B cell (primary cell): ENCODE results near the gene SLC25A25. TPM values are rescaled to one million over a fixed set of nuclear protein-coding genes. Genes with fewer than 3 reads are reported as not detected.

Experiments
- ATAC-seq: fragments of 200-7000 bp; cut with Tn5 transposase; one replicate; pipeline ENCODE4 v1.10.0; 2021; ENCODE audit warnings: low read depth, mild to moderate bottlenecking, moderate number of reproducible peaks, moderate library complexity
- CTCF ChIA-PET: fragments of 350-600 bp; sonication (Branson Sonifier 250); formaldehyde crosslinking; loops from one replicate; lab custom pipeline; 2021; ENCODE audit warnings: antibody characterized with exemption, inconsistent platforms; lab: Charles Lee
- POLR2A ChIA-PET: fragments of 350-600 bp; sonication (Branson Sonifier 250); formaldehyde crosslinking; loops from one replicate; lab custom pipeline; 2021; ENCODE audit warnings: antibody characterized with exemption; lab: Charles Lee
- DNase-seq: peaks from one replicate; pipeline ENCODE4 v3.0.0; 2013
- H2AFZ ChIP-seq: 2 replicates; pipeline ENCODE4 v1.6.1; 2012; ENCODE audit warnings: mild to moderate bottlenecking, low read depth, low read length; ENCODE audit not compliant: insufficient read depth, poor library complexity, severe bottlenecking
- H3K27ac ChIP-seq, 2 donors: 1 replicate in 1 of 2; 2 replicates in 1 of 2; pipeline ENCODE4 v1.5.1; 2012 to 2013; ENCODE audit warnings: low read length in 2 of 2, mild to moderate bottlenecking in 2 of 2, moderate library complexity in 1 of 2
- H3K27me3 ChIP-seq, 4 experiments: fragments of 200-600 bp in 1 of 4; sonication (generic) in 1 of 4; replicated peaks in 1 of 4; 1 replicate in 2 of 4; 2 replicates in 2 of 4; pipeline versions ENCODE4 v1.6.1 to v1.7.0; 2013 to 2016; ENCODE audit warnings: low read length in 3 of 4, mild to moderate bottlenecking in 2 of 4, mixed read lengths in 1 of 4, moderate library complexity in 1 of 4; ENCODE audit not compliant: insufficient read depth in 4 of 4, control insufficient read depth in 3 of 4; ENCODE audit errors: control extremely low read depth in 1 of 4
- H3K36me3 ChIP-seq, 2 experiments: replicated peaks in 1 of 2; 1 replicate in 1 of 2; 2 replicates in 1 of 2; pipeline versions ENCODE4 v1.6.1 to v1.7.1; 2013; ENCODE audit warnings: low read length in 1 of 2; ENCODE audit not compliant: insufficient read depth in 2 of 2, control insufficient read depth in 1 of 2; ENCODE audit errors: control extremely low read depth in 1 of 2, extremely low read depth in 1 of 2
- H3K4me1 ChIP-seq, 2 donors: fragments of 200-600 bp in 1 of 2; sonication (generic) in 1 of 2; 1 replicate in 1 of 2; 2 replicates in 1 of 2; pipeline versions ENCODE4 v1.5.1 to v1.6.1; 2013 to 2017; ENCODE audit warnings: low read length in 2 of 2; ENCODE audit not compliant: control insufficient read depth in 2 of 2, insufficient read depth in 2 of 2
- H3K4me2 ChIP-seq: replicated peaks from 2 replicates; pipeline ENCODE3; 2012; ENCODE audit warnings: mild to moderate bottlenecking, low read depth, low read length; ENCODE audit not compliant: poor library complexity, severe bottlenecking
- H3K4me3 ChIP-seq, 5 experiments: fragments of 200-600 bp in 1 of 5; sonication (generic) in 1 of 5; 1 replicate in 3 of 5; 2 replicates in 2 of 5; pipeline versions ENCODE4 v1.5.1 to v1.7.0; 2011 to 2016; ENCODE audit warnings: low read length in 4 of 5, mild to moderate bottlenecking in 4 of 5, low read depth in 2 of 5, control low read depth in 1 of 5, moderate library complexity in 1 of 5; ENCODE audit not compliant: insufficient read depth in 1 of 5; ENCODE audit errors: control extremely low read depth in 1 of 5, extremely low read depth in 1 of 5
- H3K79me2 ChIP-seq: fragments of 200-600 bp; sonication (generic); one replicate; pipeline ENCODE4 v1.6.0; 2016; ENCODE audit warnings: low read length; ENCODE audit not compliant: control insufficient read depth, insufficient read depth
- H3K9ac ChIP-seq: fragments of 200-600 bp; sonication (generic); 2 replicates; pipeline ENCODE4 v1.6.1; 2017; ENCODE audit warnings: mild to moderate bottlenecking, low read length, moderate library complexity
- H3K9me3 ChIP-seq, 3 donors: one replicate each; pipeline versions ENCODE4 v1.6.1 to v1.7.1; 2013; ENCODE audit warnings: low read length in 2 of 3; ENCODE audit not compliant: control insufficient read depth in 2 of 3, insufficient read depth in 1 of 3; ENCODE audit errors: control extremely low read depth in 1 of 3
- H4K20me1 ChIP-seq: 2 replicates; pipeline ENCODE4 v1.6.0; 2012; ENCODE audit warnings: mild to moderate bottlenecking, low read length; ENCODE audit not compliant: insufficient read depth, control insufficient read depth, poor library complexity, severe bottlenecking
- H3K27ac Mint-ChIP-seq: one replicate; pipeline ENCODE4 v1.8.0; 2021; ENCODE audit warnings: mixed read lengths
- H3K27me3 Mint-ChIP-seq: one replicate; pipeline ENCODE4 v1.8.0; 2021; ENCODE audit warnings: mixed read lengths
- H3K4me1 Mint-ChIP-seq: one replicate; pipeline ENCODE4 v1.8.0; 2021; ENCODE audit warnings: mixed read lengths
- H3K4me3 Mint-ChIP-seq: one replicate; pipeline ENCODE4 v1.8.0; 2021; ENCODE audit warnings: mixed read lengths
- H3K9me3 Mint-ChIP-seq: one replicate; pipeline ENCODE4 v1.8.0; 2022; ENCODE audit warnings: mixed read lengths; ENCODE audit not compliant: insufficient read depth
- CTCF ChIP-seq: fragments of 200-600 bp; IDR thresholded peaks from one replicate; pipeline ENCODE4 v1.8.0; 2022; ENCODE audit warnings: antibody characterized with exemption, mild to moderate bottlenecking
- EZH2 ChIP-seq: IDR thresholded peaks from 2 replicates; pipeline ENCODE4 v1.6.1; 2012; ENCODE audit warnings: borderline replicate concordance, low read depth, mild to moderate bottlenecking, moderate library complexity, low read length; ENCODE audit not compliant: insufficient read depth, poor library complexity, severe bottlenecking
- WGBS: methylation state at CpG from one replicate; pipeline ENCODE4 v1.1.5; 2013; ENCODE audit warnings: missing lambda C conversion rate; ENCODE audit not compliant: insufficient coverage; 5-methylcytosine and 5-hydroxymethylcytosine counted together
- intact Hi-C: fragments of 100-400 bp; cut with micrococcal nuclease; formaldehyde crosslinking; loops from one replicate; pipeline ENCODE4 v1.10.0; 2022
- polyA plus RNA-seq: library from polyadenylated mRNA; depleted of rRNA; stranded (reverse); fragments of >200 nt; gene quantifications from 2 replicates; pipeline ENCODE4 v1.2.3, GENCODE V29; 2012
- total RNA-seq, 2 donors: library from RNA; stranded (reverse); fragments of 120-200 nt in 1 of 2; gene quantifications; 1 replicate in 1 of 2; 2 replicates in 1 of 2; pipeline versions ENCODE4 v1.2.3 to v1.2.4, GENCODE V29; 2013 to 2022

SLC25A25 gene
- total and polyA plus RNA-seq, 2 donors (not counting 1 experiment from before 2014, with no cell fraction given): 12.1 to 18.6 TPM

DNA sequence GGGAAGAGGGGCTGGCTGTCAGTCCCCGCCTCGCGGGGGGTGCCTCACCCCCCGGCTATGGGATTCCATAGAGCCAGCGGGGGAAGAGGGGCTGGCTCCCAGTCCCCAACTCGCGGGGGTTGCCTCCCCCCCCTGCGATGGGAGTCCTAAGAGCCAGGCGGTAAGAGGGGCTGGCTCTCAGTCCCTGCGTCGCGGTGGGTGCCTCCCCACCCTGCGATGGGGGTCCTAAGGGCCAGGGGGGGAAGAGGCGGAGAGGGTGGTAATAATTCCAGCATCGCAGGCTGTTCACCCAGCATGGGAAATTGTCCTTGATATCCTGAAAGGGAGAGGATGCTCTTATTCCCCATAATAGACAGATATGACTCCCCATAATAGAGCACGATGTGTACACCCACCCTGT is 71.6 kb downstream of the SLC25A25 start:
- no peaks in the 10 kb centered on the region for H3K9me3 Mint-ChIP-seq
- H3K4me3 Mint-ChIP-seq: no peak overlapping the region
- Histone ChIP-seq H4K20me1 (no peaks in the 10 kb centered on the region), H2AFZ (peak overlapping the region; percentile 68), H3K27ac (no peak overlapping the region), H3K4me1 (peaks cover 0 to 9% of the 10 kb centered on the region in 2 donors), H3K36me3 (no peaks in the 10 kb centered on the region), H3K79me2 (no peaks in the 10 kb centered on the region), H3K4me3 (peak overlapping the region in 1 of 5 experiments; percentile 44), H3K4me2 (peak overlapping the region; percentile 62), H3K27me3 (peaks cover 0 to 3% (median 0%) of the 10 kb centered on the region in 4 experiments), H3K9me3 (no peaks in the 10 kb centered on the region), H3K9ac (no peak overlapping the region)
- DNase-seq (no peak), ATAC-seq (no peak)
- WGBS: no CpG with 5 or more reads among the region's 16 CpGs
- H3K27ac Mint-ChIP-seq: no peak overlapping the region
- peaks cover 17% of the 10 kb centered on the region for H3K27me3 Mint-ChIP-seq
- intact Hi-C loops: no loop called here
- no peaks in the 10 kb centered on the region for H3K4me1 Mint-ChIP-seq
- ChIA-PET CTCF (no interaction called here), POLR2A (no interaction called here)
- no peak for TF ChIP-seq EZH2
- no peak for TF ChIP-seq CTCF

- Histone ChIP-seq H3K4me3 (no peak overlapping the region), H3K9ac (no peak overlapping the region), H3K36me3 (no peaks in the 10 kb centered on the region), H4K20me1 (no peaks in the 10 kb centered on the region), H3K9me3 (no peaks in the 10 kb centered on the region), H3K27ac (no peak overlapping the region), H3K79me2 (no peaks in the 10 kb centered on the region), H3K4me1 (peaks cover 0 to 9% of the 10 kb centered on the region in 2 donors), H2AFZ (no peak overlapping the region), H3K27me3 (peaks cover 0 to 3% (median 0%) of the 10 kb centered on the region in 4 experiments), H3K4me2 (no peak overlapping the region)
- 91% methylated on average over 3 of the region's 3 CpGs for WGBS
- Mint-ChIP-seq H3K9me3 (no peaks in the 10 kb centered on the region), H3K4me3 (no peak overlapping the region), H3K27me3 (peaks cover 6% of the 10 kb centered on the region), H3K27ac (no peak overlapping the region), H3K4me1 (no peaks in the 10 kb centered on the region)
- intact Hi-C loops: no loop called here
- no peak for DNase-seq
- ChIA-PET CTCF (no interaction called here), POLR2A (no interaction called here)
- no peak for ATAC-seq
- TF ChIP-seq EZH2 (no peak), CTCF (no peak)
Observed at GRCh38 chr9:128141604-128142003, 73.6 kb downstream of the SLC25A25 start.
